H1 (cell line): ENCODE measurements around the gene SLC22A23. TPM values are rescaled to one million over a fixed set of nuclear protein-coding genes. Genes with fewer than 3 reads are reported as not detected.

Experiments
- CHD7 ChIP-seq: fragments of 300-600 bp; sonication (generic); IDR thresholded peaks from 2 replicates; pipeline ENCODE4 v1.7.1; 2012; ENCODE audit warnings: low read length, moderate library complexity, mild to moderate bottlenecking, inconsistent platforms; ENCODE audit not compliant: insufficient replicate concordance
- CREB1 ChIP-seq: IDR thresholded peaks from 2 replicates; pipeline ENCODE4 v1.6.1; 2012; ENCODE audit warnings: inconsistent platforms
- EGR1 ChIP-seq: IDR thresholded peaks from 2 replicates; pipeline ENCODE4 v1.6.1; 2011; ENCODE audit warnings: low read depth, low read length, borderline replicate concordance
- PHF8 ChIP-seq: fragments of 200-600 bp; sonication (generic); conservative IDR thresholded peaks from 2 replicates; pipeline ENCODE4 v1.7.1; 2012; ENCODE audit warnings: low read depth, mild to moderate bottlenecking, inconsistent platforms, low read length, moderate library complexity
- RAD21 ChIP-seq, 2 experiments: IDR thresholded peaks in 1 of 2; conservative IDR thresholded peaks in 1 of 2; 2 replicates each; pipeline ENCODE4 v1.6.1; 2011; ENCODE audit warnings: low read depth in 2 of 2, low read length in 2 of 2, improper control_type of control experiment in 1 of 2, inconsistent platforms in 1 of 2, mild to moderate bottlenecking in 1 of 2, moderate library complexity in 1 of 2
- TAF1 ChIP-seq: IDR thresholded peaks from 2 replicates; pipeline ENCODE4 v1.6.1; 2011; ENCODE audit warnings: mild to moderate bottlenecking, low read depth, low read length
- TEAD4 ChIP-seq: IDR thresholded peaks from 2 replicates; pipeline ENCODE4 v1.6.1; 2012; ENCODE audit warnings: low read depth, low read length, inconsistent platforms, mixed read lengths
- YY1 ChIP-seq: IDR thresholded peaks from 2 replicates; pipeline ENCODE4 v1.6.1; 2011; ENCODE audit warnings: low read depth, mild to moderate bottlenecking, low read length
- ZNF274 ChIP-seq: IDR thresholded peaks from 2 replicates; pipeline ENCODE4 v1.7.0; 2012; ENCODE audit warnings: low read length, borderline replicate concordance; ENCODE audit errors: extremely low read depth
- polyA plus RNA-seq, 7 experiments: library from polyadenylated mRNA; depleted of rRNA in 3 of 7; stranded (reverse) in 5 of 7; unstranded in 2 of 7; fragments of >200 nt in 5 of 7; fragments of 200-250 nt in 2 of 7; gene quantifications; 1 replicate in 5 of 7; 2 replicates in 1 of 7; 4 replicates in 1 of 7; pipeline versions ENCODE4 v1.2.1 to v1.2.3, GENCODE V29; 2011 to 2013; ENCODE audit warnings: missing spikeins in 2 of 7, mixed read lengths in 2 of 7
- total RNA-seq: library from RNA; stranded (reverse); fragmentation: NEBNext Ultra II Directional; extraction: Animal tissue kit (Norgen Biotek cat#: 25700); gene quantifications from 2 replicates; pipeline ENCODE4 v1.2.1, GENCODE V29; 2021
- TF ChIP-seq, protein P1 (sequence below): IDR thresholded peaks from 2 replicates; pipeline ENCODE4 v1.6.1; 2012; ENCODE audit warnings: inconsistent platforms

Gene SLC22A23
- total and polyA plus RNA-seq, 2 of the 8 experiments (the other 6 are each of a cell fraction or from before 2014, with no cell fraction given): 9.9 to 38.4 TPM

GRCh38 chr6:3258720-3259490 is 197.9 kb downstream of the SLC22A23 start, which contains the start of gene PSMG4 (continued):
- TF ChIP-seq RAD21 (IDR thresholded peaks at IDR 0.05 in 1 of 2, conservative IDR thresholded peaks at IDR 0.05 in 1 of 2; ENCODE audit: low read depth in 2 of 2, low read length in 2 of 2) (peak in 1 of 2 experiments; percentile 15; a peak in 1 of 4 replicates), CREB1 (peak; percentile 54; the same call in 1 of the 2 replicates), CHD7 (no peak), EGR1 (peak; percentile 77; the same call in 1 of the 2 replicates), YY1 (peak; percentile 69; the same call in 1 of the 2 replicates), TAF1 (peak; percentile 83), TEAD4 (no peak), ZNF274 (no peak), PHF8 (peak; percentile 51)
- TF ChIP-seq, protein P1, sequence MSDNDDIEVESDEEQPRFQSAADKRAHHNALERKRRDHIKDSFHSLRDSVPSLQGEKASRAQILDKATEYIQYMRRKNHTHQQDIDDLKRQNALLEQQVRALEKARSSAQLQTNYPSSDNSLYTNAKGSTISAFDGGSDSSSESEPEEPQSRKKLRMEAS: peak; percentile 81
